ENCODE data around the gene CLCN5.

CLCN5 gene

GRCh38 chrX:49959602-49960001 lies 37.2 kb downstream of the CLCN5 start:
- Histone ChIP-seq H3K4me3 (ENCODE audit: low read length) (no peak overlapping the region), H3K9me3 (ENCODE audit: control insufficient read depth, insufficient read depth, low read length) (no peaks in the 10 kb centered on the region), H3K36me3 (ENCODE audit: control insufficient read depth, low read length) (no peaks in the 10 kb centered on the region), H3K4me2 (ENCODE audit: low read length) (no peak overlapping the region), H3K27ac (ENCODE audit: low read depth, low read length) (no peak overlapping the region), H4K20me1 (ENCODE audit: control insufficient read depth, insufficient read depth, low read depth, low read length) (no peaks in the 10 kb centered on the region), H3K27me3 (ENCODE audit: control insufficient read depth, low read length) (no peaks in the 10 kb centered on the region), H3K9me2 (replicated peaks; ENCODE audit: control insufficient read depth, low read length) (no peaks in the 10 kb centered on the region), H3K4me1 (ENCODE audit: control insufficient read depth, low read length) (peaks cover 7% of the 10 kb centered on the region; the same call in 1 of the 2 replicates), H3F3A (ENCODE audit: control insufficient read depth, insufficient read depth) (no peaks in the 10 kb centered on the region), H3K79me2 (ENCODE audit: control insufficient read depth, low read length) (no peaks in the 10 kb centered on the region)
- TF ChIP-seq CTCF (IDR thresholded peaks at IDR 0.05; ENCODE audit: low read depth, low read length, poor library complexity, severe bottlenecking), result no peak
- TF ChIP-seq EZH2phosphoT487 (IDR thresholded peaks at IDR 0.05; ENCODE audit: borderline replicate concordance, low read length), result no peak

- Histone ChIP-seq H3K4me1 (ENCODE audit: control insufficient read depth, low read length) (peaks cover 7% of the 10 kb centered on the region; the same call in 1 of the 2 replicates), H3K79me2 (ENCODE audit: control insufficient read depth, low read length) (no peaks in the 10 kb centered on the region), H3K27me3 (ENCODE audit: control insufficient read depth, low read length) (no peaks in the 10 kb centered on the region), H3K36me3 (ENCODE audit: control insufficient read depth, low read length) (no peaks in the 10 kb centered on the region), H3K4me3 (ENCODE audit: low read length) (no peak overlapping the region), H3F3A (ENCODE audit: control insufficient read depth, insufficient read depth) (no peaks in the 10 kb centered on the region), H3K4me2 (ENCODE audit: low read length) (no peak overlapping the region), H3K27ac (ENCODE audit: low read depth, low read length) (no peak overlapping the region), H4K20me1 (ENCODE audit: control insufficient read depth, insufficient read depth, low read depth, low read length) (no peaks in the 10 kb centered on the region), H3K9me2 (replicated peaks; ENCODE audit: control insufficient read depth, low read length) (no peaks in the 10 kb centered on the region), H3K9me3 (ENCODE audit: control insufficient read depth, insufficient read depth, low read length) (no peaks in the 10 kb centered on the region)
- TF ChIP-seq EZH2phosphoT487 (IDR thresholded peaks at IDR 0.05; ENCODE audit: borderline replicate concordance, low read length) (no peak), CTCF (IDR thresholded peaks at IDR 0.05; ENCODE audit: low read depth, low read length, poor library complexity, severe bottlenecking) (no peak)
Measured at GRCh38 chrX:49960061-49960460, 37.7 kb downstream of the CLCN5 start.

GRCh38 chrX:49970674-49971073 lies 48.3 kb downstream of the CLCN5 start:
- no peaks in the 10 kb centered on the region for H3K4me1 ChIP-seq (ENCODE audit: control insufficient read depth, low read length)
- H3K27ac ChIP-seq (ENCODE audit: low read depth, low read length), result no peak overlapping the region
- H3K9me2 ChIP-seq (replicated peaks; ENCODE audit: control insufficient read depth, low read length), result no peaks in the 10 kb centered on the region
- H3K36me3 ChIP-seq (ENCODE audit: control insufficient read depth, low read length), result no peaks in the 10 kb centered on the region
- no peak for TF ChIP-seq CTCF (IDR thresholded peaks at IDR 0.05; ENCODE audit: low read depth, low read length, poor library complexity, severe bottlenecking)
- no peak for TF ChIP-seq EZH2phosphoT487 (IDR thresholded peaks at IDR 0.05; ENCODE audit: borderline replicate concordance, low read length)
- H3K4me2 ChIP-seq (ENCODE audit: low read length), result no peak overlapping the region
- no peak overlapping the region for H3K4me3 ChIP-seq (ENCODE audit: low read length)
- H3K79me2 ChIP-seq (ENCODE audit: control insufficient read depth, low read length), result no peaks in the 10 kb centered on the region
- H3K27me3 ChIP-seq (ENCODE audit: control insufficient read depth, low read length), result no peaks in the 10 kb centered on the region
- no peaks in the 10 kb centered on the region for H3F3A ChIP-seq (ENCODE audit: control insufficient read depth, insufficient read depth)
- no peaks in the 10 kb centered on the region for H3K9me3 ChIP-seq (ENCODE audit: control insufficient read depth, insufficient read depth, low read length)
- H4K20me1 ChIP-seq (ENCODE audit: control insufficient read depth, insufficient read depth, low read depth, low read length), result no peaks in the 10 kb centered on the region
